ENCODE data around the gene ZDHHC8.

DNA sequence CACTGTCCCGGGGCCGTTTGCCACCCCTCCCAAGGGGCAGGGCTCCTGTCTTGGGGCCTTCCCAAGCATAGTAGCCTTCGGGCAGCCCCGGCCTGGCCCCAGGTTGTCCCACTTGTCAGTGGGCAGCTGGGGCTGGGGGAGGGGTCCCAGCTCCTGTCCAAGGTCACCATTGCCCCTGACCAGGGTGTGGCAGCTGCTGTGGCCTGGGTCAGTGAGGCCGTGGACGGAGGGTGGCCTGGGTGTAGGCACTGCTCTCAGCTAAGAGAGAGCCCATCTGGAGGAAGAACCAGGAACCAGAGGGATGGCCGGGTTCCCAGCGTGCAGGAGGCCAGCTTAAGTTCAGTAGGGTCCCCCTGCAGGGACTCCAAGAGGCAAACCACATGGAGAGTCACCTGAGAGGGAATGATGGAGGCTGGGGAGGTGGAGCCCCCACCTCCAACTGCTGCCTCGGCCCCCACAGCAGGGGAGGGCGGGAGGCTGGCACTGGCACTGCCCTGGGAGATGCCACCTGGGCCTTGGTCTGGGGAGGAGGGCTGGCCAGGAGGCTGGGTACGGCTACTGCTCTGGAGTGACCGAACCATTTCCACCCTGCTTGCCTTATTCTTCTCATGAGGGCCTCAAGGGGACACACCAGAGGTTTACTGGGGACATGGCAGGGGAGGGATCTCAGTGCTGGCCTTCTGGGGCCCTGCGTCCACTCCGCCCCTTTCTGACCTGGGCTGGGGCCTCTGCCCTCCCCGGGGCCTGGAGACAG is 26.0 kb downstream of the ZDHHC8 start:
- TF ChIP-seq CTCF (IDR thresholded peaks at IDR 0.05; ENCODE audit: low read depth, low read length, poor library complexity, severe bottlenecking) = no peak
- no peak for TF ChIP-seq EZH2phosphoT487 (IDR thresholded peaks at IDR 0.05; ENCODE audit: borderline replicate concordance, low read length)

Measured in DOHH2 (cell line).